ENCODE measurements around the gene VOPP1. TPM values are rescaled to one million over a fixed set of nuclear protein-coding genes. Genes with fewer than 3 reads are reported as not detected.

Gene VOPP1
- total RNA-seq, 1 donor from 2014 or later = 47.8 TPM

GRCh38 chr7:55502858-55503440, 69.4 kb downstream of the VOPP1 start:
- H3K27ac Mint-ChIP-seq = peak overlapping the region; percentile 14
- H3K27me3 Mint-ChIP-seq = no peaks in the 10 kb centered on the region
- no peak for DNase-seq (ENCODE audit: low spot score, unreplicated experiment)
- H3K4me3 Mint-ChIP-seq (ENCODE audit: low read depth) = no peak overlapping the region
- H3K9me3 Mint-ChIP-seq (ENCODE audit: low read depth) = no peaks in the 10 kb centered on the region
- no peak for TF ChIP-seq CTCF (IDR thresholded peaks at IDR 0.05; ENCODE audit: unreplicated experiment)
- H3K36me3 Mint-ChIP-seq (ENCODE audit: insufficient read depth) = peaks cover 3% of the 10 kb centered on the region
- peaks cover 3% of the 10 kb centered on the region for H3K4me1 Mint-ChIP-seq (ENCODE audit: low read depth)

- no peak overlapping the region for H3K4me3 Mint-ChIP-seq (ENCODE audit: low read depth)
- H3K27ac Mint-ChIP-seq = no peak overlapping the region
- H3K36me3 Mint-ChIP-seq (ENCODE audit: insufficient read depth) = peaks cover 3% of the 10 kb centered on the region
- no peak for DNase-seq (ENCODE audit: low spot score, unreplicated experiment)
- no peak for TF ChIP-seq CTCF (IDR thresholded peaks at IDR 0.05; ENCODE audit: unreplicated experiment)
- no peaks in the 10 kb centered on the region for H3K27me3 Mint-ChIP-seq
- no peaks in the 10 kb centered on the region for H3K9me3 Mint-ChIP-seq (ENCODE audit: low read depth)
- H3K4me1 Mint-ChIP-seq (ENCODE audit: low read depth) = peaks cover 3% of the 10 kb centered on the region
Measured at GRCh38 chr7:55502124-55502857, 70.0 kb downstream of the VOPP1 start.

- H3K4me3 Mint-ChIP-seq (ENCODE audit: low read depth) = no peak overlapping the region
- no peak overlapping the region for H3K27ac Mint-ChIP-seq
- H3K36me3 Mint-ChIP-seq (ENCODE audit: insufficient read depth) = peaks cover 3% of the 10 kb centered on the region
Measured at GRCh38 chr7:55501611-55502010, 70.7 kb downstream of the VOPP1 start.

GRCh38 chr7:55500117-55500756, 72.1 kb downstream of the VOPP1 start:
- TF ChIP-seq CTCF (IDR thresholded peaks at IDR 0.05; ENCODE audit: unreplicated experiment) = no peak
- Mint-ChIP-seq H3K36me3 (ENCODE audit: insufficient read depth) (peaks cover 3% of the 10 kb centered on the region), H3K27ac (no peak overlapping the region), H3K9me3 (ENCODE audit: low read depth) (no peaks in the 10 kb centered on the region), H3K4me1 (ENCODE audit: low read depth) (peaks cover 3% of the 10 kb centered on the region), H3K27me3 (no peaks in the 10 kb centered on the region), H3K4me3 (ENCODE audit: low read depth) (no peak overlapping the region)
- no peak for DNase-seq (ENCODE audit: low spot score, unreplicated experiment)

More at GRCh38 chr7:55501611-55502010, 70.7 kb downstream of the VOPP1 start:
- no peak for DNase-seq (ENCODE audit: low spot score, unreplicated experiment)
- no peaks in the 10 kb centered on the region for H3K27me3 Mint-ChIP-seq
- no peak for TF ChIP-seq CTCF (IDR thresholded peaks at IDR 0.05; ENCODE audit: unreplicated experiment)
- H3K9me3 Mint-ChIP-seq (ENCODE audit: low read depth) = no peaks in the 10 kb centered on the region
- H3K4me1 Mint-ChIP-seq (ENCODE audit: low read depth) = peaks cover 3% of the 10 kb centered on the region

- no peak for TF ChIP-seq CTCF (IDR thresholded peaks at IDR 0.05; ENCODE audit: unreplicated experiment)
- no peaks in the 10 kb centered on the region for H3K27me3 Mint-ChIP-seq
- no peak overlapping the region for H3K4me3 Mint-ChIP-seq (ENCODE audit: low read depth)
- H3K36me3 Mint-ChIP-seq (ENCODE audit: insufficient read depth) = peaks cover 3% of the 10 kb centered on the region
- no peak for DNase-seq (ENCODE audit: low spot score, unreplicated experiment)
- H3K9me3 Mint-ChIP-seq (ENCODE audit: low read depth) = no peaks in the 10 kb centered on the region
- H3K27ac Mint-ChIP-seq = no peak overlapping the region
- H3K4me1 Mint-ChIP-seq (ENCODE audit: low read depth) = peaks cover 3% of the 10 kb centered on the region
Measured at GRCh38 chr7:55499591-55499990, 72.7 kb downstream of the VOPP1 start.

All from progenitor cell of endocrine pancreas (in vitro differentiated cells).